ENCODE data around the gene MROH8. TPM values are rescaled to one million over a fixed set of nuclear protein-coding genes. Genes with fewer than 3 reads are reported as not detected.

MROH8 gene
- total and polyA plus RNA-seq, 2 experiments from 2014 or later: 0.63 to 0.68 TPM

- H3K36me3 Mint-ChIP-seq (ENCODE audit: low read depth): peaks cover 78% of the 10 kb centered on the region
- H3K79me2 ChIP-seq (replicated peaks; ENCODE audit: insufficient read depth): peaks cover 21% of the 10 kb centered on the region
- DNase-seq (ENCODE audit: low spot score): no peak
These were observed 27.8 kb upstream of the MROH8 start for GRCh38 chr20:37207171-37207570.

More at GRCh38 chr20:37207171-37207570, 27.8 kb upstream of the MROH8 start:
- no peaks in the 10 kb centered on the region for H3K4me1 ChIP-seq (ENCODE audit: insufficient read depth)
- peaks cover 19% of the 10 kb centered on the region; the same call in 1 of the 2 replicates for H3F3A ChIP-seq (replicated peaks; ENCODE audit: low read depth)
- H3K9me3 Mint-ChIP-seq: no peaks in the 10 kb centered on the region
- H3K4me1 Mint-ChIP-seq: no peaks in the 10 kb centered on the region
- ATAC-seq: no peak
- no peak overlapping the region for H3K27ac Mint-ChIP-seq
- H2AFZ ChIP-seq: no peak overlapping the region
- peaks cover 73% of the 10 kb centered on the region for H3K36me3 ChIP-seq (ENCODE audit: insufficient read depth)
- H3K4me3 ChIP-seq: no peak overlapping the region
- peaks cover 25% of the 10 kb centered on the region for H4K20me1 ChIP-seq (replicated peaks; ENCODE audit: insufficient read depth)
- H3K9me2 ChIP-seq (ENCODE audit: insufficient read depth): no peaks in the 10 kb centered on the region
- H3K27ac ChIP-seq (ENCODE audit: low read depth): no peak overlapping the region
- no peak overlapping the region for H3K4me2 ChIP-seq
- H3K4me3 Mint-ChIP-seq: no peak overlapping the region
- no peak for TF ChIP-seq ZNF462 (CRISPR knock-in tag; IDR thresholded peaks at IDR 0.05)
- no peak for TF ChIP-seq EZH2phosphoT487 (IDR thresholded peaks at IDR 0.05; ENCODE audit: unreplicated experiment)
- no peak for TF ChIP-seq CTCF (conservative IDR thresholded peaks at IDR 0.05; ENCODE audit: low read depth in 2 of 2)
- TF ChIP-seq ZNF114 (CRISPR knock-in tag; IDR thresholded peaks at IDR 0.05): no peak
- no peak for TF ChIP-seq JUNB (IDR thresholded peaks at IDR 0.05; ENCODE audit: unreplicated experiment)
- no peak for TF ChIP-seq NANOG (IDR thresholded peaks at IDR 0.05; ENCODE audit: borderline replicate concordance)
- TF ChIP-seq POLR2AphosphoS5 (IDR thresholded peaks at IDR 0.05; ENCODE audit: low read depth): no peak
- TF ChIP-seq CREB1 (CRISPR knock-in tag; IDR thresholded peaks at IDR 0.05; ENCODE audit: low read depth): no peak
- TF ChIP-seq ETS1 (IDR thresholded peaks at IDR 0.05): no peak
- no peak for TF ChIP-seq REST (IDR thresholded peaks at IDR 0.05; ENCODE audit: unreplicated experiment)
- TF ChIP-seq EZH2 (IDR thresholded peaks at IDR 0.05; ENCODE audit: low read depth, unreplicated experiment): no peak
- peaks cover 3% of the 10 kb centered on the region for H3K27me3 Mint-ChIP-seq (ENCODE audit: insufficient read depth, low read depth, poor library complexity)
- no peaks in the 10 kb centered on the region for H3K27me3 ChIP-seq (ENCODE audit: insufficient read depth)
